ENCODE results near the gene PSPH.
"Not testable (repeated sequence)": the region's sequence is repeated elsewhere in the genome, so short reads cannot be mapped to it uniquely, and the experiment has no call there.

Gene PSPH

GRCh38 chr7:56087445-56087844 lies 36.2 kb upstream of the PSPH start:
- no peak for DNase-seq (ENCODE audit: low read depth)
- no peak for TF ChIP-seq CTCF (conservative IDR thresholded peaks at IDR 0.05; ENCODE audit: low read depth, low read length)
- H3K4me3 ChIP-seq (ENCODE audit: low read depth, low read length): no peak overlapping the region

- no peak overlapping the region for H3K4me3 ChIP-seq (ENCODE audit: low read depth, low read length)
- DNase-seq (ENCODE audit: low read depth): no peak
- no peak for TF ChIP-seq CTCF (conservative IDR thresholded peaks at IDR 0.05; ENCODE audit: low read depth, low read length)
Observed at GRCh38 chr7:56086761-56087160, 35.5 kb upstream of the PSPH start.

- TF ChIP-seq CTCF (conservative IDR thresholded peaks at IDR 0.05; ENCODE audit: low read depth, low read length): no peak
- peak; percentile 13 for DNase-seq (ENCODE audit: low read depth)
- H3K4me3 ChIP-seq (ENCODE audit: low read depth, low read length): no peak overlapping the region
Observed at GRCh38 chr7:56083150-56083785, 32.0 kb upstream of the PSPH start.

GRCh38 chr7:56081626-56082340 lies 30.5 kb upstream of the PSPH start:
- TF ChIP-seq CTCF (conservative IDR thresholded peaks at IDR 0.05; ENCODE audit: low read depth, low read length): no peak
- DNase-seq (ENCODE audit: low read depth): no peak
- no peak overlapping the region for H3K4me3 ChIP-seq (ENCODE audit: low read depth, low read length)

GRCh38 chr7:56080726-56081435 lies 29.6 kb upstream of the PSPH start:
- H3K4me3 ChIP-seq (ENCODE audit: low read depth, low read length); DNase-seq (ENCODE audit: low read depth): not testable (repeated sequence)

GRCh38 chr7:56079450-56080185 lies 28.4 kb upstream of the PSPH start:
- no peak overlapping the region for H3K4me3 ChIP-seq (ENCODE audit: low read depth, low read length)
- peak; percentile 95 for TF ChIP-seq CTCF (conservative IDR thresholded peaks at IDR 0.05; ENCODE audit: low read depth, low read length)
- peak; percentile 88 for DNase-seq (ENCODE audit: low read depth)

- no peak overlapping the region for H3K4me3 ChIP-seq (ENCODE audit: low read depth, low read length)
- DNase-seq (ENCODE audit: low read depth): no peak
- no peak for TF ChIP-seq CTCF (conservative IDR thresholded peaks at IDR 0.05; ENCODE audit: low read depth, low read length)
Observed at GRCh38 chr7:56078196-56078595, 27.0 kb upstream of the PSPH start.

All from choroid plexus epithelial cell (primary cell).